GM10248 (cell line): ENCODE data around the gene C11orf87.

Experiments used
- CTCF ChIA-PET: fragments of 300-600 bp; sonication (Branson Sonifier 250); formaldehyde crosslinking; extraction: SDS; loops from one replicate; lab custom pipeline; 2021; ENCODE audit warnings: antibody characterized with exemption; lab: Yijun Ruan, JAX
- POLR2A ChIA-PET: fragments of 350-650 bp; sonication (Branson Sonifier 250); formaldehyde crosslinking; extraction: SDS; loops from one replicate; lab custom pipeline; 2020; ENCODE audit warnings: antibody characterized with exemption; lab: Yijun Ruan, JAX
- DNase-seq: peaks from one replicate; pipeline ENCODE4 v3.0.0; 2012; ENCODE audit errors: extremely low spot score
- TF ChIP-seq, protein P1 (sequence below): IDR thresholded peaks from 2 replicates; pipeline ENCODE4 v1.5.1; 2012; ENCODE audit warnings: mild to moderate bottlenecking, low read depth; ENCODE audit errors: extremely low read depth, missing control alignments, control extremely low read depth

Gene C11orf87

DNA sequence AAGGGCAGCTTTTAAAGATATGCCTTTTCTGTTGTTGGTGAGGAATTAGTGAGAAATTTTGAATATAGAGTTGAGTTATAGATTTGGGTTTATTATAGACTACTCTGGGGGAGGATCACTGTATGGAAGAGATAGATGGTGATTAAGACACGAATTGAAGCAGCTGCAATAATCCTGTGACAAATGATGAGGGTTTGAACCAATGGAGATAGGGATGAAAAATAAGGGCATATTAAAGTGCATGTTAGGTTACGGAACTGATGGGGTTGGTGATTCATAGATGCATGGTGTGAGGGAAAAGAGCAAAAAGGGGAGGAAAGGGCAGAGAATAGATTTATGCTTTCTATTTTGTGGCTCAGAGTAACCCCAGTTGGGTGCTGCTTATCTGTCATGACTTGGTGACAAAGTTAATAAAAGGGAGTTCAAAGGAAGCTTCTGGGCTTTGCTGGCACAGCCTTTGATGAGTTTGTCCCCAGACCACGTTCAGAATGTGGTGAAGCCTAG is 11.8 kb downstream of the C11orf87 start:
- no peak for DNase-seq
- TF ChIP-seq, protein P1, sequence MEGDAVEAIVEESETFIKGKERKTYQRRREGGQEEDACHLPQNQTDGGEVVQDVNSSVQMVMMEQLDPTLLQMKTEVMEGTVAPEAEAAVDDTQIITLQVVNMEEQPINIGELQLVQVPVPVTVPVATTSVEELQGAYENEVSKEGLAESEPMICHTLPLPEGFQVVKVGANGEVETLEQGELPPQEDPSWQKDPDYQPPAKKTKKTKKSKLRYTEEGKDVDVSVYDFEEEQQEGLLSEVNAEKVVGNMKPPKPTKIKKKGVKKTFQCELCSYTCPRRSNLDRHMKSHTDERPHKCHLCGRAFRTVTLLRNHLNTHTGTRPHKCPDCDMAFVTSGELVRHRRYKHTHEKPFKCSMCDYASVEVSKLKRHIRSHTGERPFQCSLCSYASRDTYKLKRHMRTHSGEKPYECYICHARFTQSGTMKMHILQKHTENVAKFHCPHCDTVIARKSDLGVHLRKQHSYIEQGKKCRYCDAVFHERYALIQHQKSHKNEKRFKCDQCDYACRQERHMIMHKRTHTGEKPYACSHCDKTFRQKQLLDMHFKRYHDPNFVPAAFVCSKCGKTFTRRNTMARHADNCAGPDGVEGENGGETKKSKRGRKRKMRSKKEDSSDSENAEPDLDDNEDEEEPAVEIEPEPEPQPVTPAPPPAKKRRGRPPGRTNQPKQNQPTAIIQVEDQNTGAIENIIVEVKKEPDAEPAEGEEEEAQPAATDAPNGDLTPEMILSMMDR = no peak
- CTCF ChIA-PET = no interaction called here
- POLR2A ChIA-PET = no interaction called here

DNA sequence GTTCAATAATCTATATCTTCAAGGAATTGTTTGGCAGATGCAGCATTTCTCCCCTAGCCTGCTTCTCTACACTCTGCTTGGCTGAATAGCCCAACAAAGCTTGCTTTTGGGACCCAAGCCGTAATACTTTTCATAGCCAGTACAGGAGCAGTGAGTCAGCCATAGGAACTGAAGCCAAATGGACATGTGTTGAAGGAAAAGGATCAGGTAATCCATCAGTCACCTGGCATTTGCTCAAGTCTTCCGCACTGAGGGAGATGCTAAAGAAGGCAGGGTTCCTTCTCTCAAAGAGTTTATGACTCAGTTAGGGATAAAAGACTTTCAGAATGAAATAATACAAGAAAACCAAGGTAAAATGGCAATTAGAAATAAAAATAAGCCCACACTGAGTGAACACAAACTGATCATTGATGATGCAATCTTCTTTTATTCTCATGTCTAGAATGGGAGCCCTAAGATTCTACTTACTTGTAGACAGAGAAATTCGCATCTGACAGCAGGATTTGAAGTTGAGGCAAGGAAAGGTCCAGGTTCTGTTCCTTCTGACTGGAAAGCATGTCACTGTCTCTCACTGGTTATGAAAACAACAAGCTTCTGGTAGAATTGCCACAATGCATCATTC is 13.2 kb downstream of the C11orf87 start:
- ChIA-PET POLR2A (no interaction called here), CTCF (no interaction called here)
- TF ChIP-seq, protein P1 = no peak
- DNase-seq = no peak

DNA sequence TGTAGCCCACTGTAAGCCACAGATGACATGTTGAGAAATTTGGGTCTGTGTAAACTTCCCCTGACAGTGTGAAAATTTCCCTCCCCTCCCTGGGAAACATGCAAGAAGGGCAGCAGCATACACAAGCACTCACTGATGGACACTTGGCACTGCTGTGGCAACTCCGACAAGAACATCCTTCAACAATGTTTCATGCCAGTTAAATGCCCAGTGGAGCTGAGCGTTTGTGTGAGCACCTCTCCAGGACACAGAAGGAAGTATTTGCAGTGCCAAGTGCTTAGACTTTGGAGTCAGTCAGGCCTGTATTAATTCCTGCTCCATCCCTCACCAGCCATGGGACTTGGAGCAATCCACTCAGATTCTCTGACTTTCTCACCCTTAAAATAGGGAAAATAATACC is 17.7 kb downstream of the C11orf87 start:
- TF ChIP-seq, protein P1 = no peak
- ChIA-PET POLR2A (no interaction called here), CTCF (interaction anchor here (1.1 kb wide), 1 partner anchor 14 kb away, joined by 3 read pairs; no protein-coding TSS in a partner anchor)
- no peak for DNase-seq

DNA sequence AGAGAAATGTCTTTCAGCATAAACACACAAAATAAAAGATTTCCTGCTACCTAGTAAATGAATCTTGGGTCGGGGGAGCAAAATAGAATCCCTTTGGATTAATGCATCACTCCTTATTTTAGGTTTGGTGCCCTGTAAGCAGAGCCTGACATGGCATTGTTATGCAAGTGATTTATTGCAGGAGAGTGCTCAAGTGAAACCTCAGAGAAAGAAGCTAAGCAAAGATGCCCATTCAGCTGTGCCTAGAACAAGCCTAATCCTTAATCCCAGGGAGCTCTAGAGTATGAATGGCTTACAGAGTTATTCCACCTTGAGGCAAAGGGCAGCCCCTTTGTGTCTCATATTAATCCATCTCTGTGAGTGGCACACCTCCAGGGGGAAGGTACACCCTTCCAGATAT is 21.1 kb downstream of the C11orf87 start:
- CTCF ChIA-PET = no interaction called here
- POLR2A ChIA-PET = no interaction called here
- DNase-seq = no peak
- TF ChIP-seq, protein P1 = no peak

DNA sequence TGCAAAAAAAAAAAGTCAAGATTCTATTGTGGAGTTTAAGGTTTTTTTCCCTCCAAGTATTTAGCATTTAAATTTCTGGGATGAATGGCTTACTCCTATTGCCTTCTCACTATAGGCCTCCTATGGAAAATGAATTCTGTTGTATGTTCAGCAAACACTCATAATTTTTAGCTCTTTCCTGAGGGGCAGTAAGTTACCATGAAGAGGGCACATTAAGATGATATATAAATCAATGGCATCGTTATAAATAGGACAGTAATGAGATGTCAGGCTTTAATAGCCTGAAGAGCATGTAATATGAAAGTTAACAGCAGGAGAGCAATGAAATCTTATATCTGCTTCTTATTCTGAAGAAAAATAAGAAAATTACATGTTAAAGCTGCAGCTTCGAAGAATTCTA is 32.9 kb downstream of the C11orf87 start:
- TF ChIP-seq, protein P1 = no peak
- ChIA-PET POLR2A (no interaction called here), CTCF (no interaction called here)
- DNase-seq = no peak
